CD4-positive, alpha-beta T cell treated with Interleukin-21 for 1 hour (primary cell): Measurements from ENCODE around the gene TTC33.
"Not testable (repeated sequence)": the region's sequence is repeated elsewhere in the genome, so short reads cannot be mapped to it uniquely, and the experiment has no call there.

Experiments
- DNase-seq: peaks from one replicate; pipeline ENCODE4 v3.0.0-alpha.2; 2020

TTC33 gene, protein sequence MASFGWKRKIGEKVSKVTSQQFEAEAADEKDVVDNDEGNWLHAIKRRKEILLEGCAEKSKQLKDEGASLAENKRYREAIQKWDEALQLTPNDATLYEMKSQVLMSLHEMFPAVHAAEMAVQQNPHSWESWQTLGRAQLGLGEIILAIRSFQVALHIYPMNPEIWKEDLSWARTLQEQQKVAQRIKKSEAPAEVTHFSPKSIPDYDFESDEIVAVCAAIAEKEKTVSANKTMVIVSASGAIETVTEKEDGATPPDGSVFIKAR

DNA sequence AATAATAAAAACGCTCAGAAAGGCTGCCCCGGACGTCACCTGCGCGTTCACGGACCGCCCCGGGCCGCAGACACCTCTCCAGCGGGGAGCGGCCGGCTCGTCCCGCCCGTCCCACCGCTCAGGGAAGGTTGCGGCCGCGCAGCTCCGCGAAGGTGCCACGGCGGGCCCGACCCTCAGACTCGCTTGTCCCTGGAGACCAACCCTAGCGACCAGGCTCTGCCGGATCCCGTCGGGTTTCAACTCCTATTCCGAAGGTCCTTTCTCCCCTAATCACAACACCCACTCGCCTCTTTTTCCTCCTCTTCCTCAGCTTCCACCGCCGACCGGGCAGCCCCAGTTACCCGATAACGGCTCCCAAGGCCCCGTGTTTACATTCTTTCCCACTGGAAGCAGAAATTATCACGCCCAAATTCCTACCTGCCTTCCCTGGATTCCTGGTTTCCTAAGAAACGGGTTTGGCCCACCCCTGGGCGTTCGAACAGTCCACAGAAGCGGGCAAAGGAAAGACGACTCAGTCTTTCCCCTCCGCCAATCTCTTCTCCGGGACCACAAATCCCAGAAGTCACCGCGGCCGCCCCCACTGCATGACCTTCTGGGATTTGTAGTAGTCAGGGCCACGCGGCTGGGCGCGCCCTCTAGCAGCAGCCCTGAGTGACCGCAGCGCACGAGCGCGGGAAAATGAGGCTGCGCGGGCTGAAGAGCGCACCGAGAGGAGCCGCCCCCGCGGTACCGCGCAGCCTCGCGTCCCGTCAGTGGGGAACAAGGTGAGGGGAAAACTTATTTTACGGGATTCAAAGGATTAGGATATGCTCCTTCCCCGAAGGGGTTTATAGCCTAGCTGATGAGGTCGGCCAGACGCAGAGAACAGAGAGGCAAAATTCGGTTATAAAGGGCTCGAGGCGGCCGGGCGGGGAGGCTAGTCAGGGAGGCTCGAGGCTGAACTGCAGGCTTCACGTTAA, at the start of gene TTC33:
Gene TTC33 (minus strand): TSS at position 555 of the 959 bp plus-strand sequence. CDS start 8,943 bp downstream, outside the sequence.
- DNase-seq = peak; percentile 93

DNA sequence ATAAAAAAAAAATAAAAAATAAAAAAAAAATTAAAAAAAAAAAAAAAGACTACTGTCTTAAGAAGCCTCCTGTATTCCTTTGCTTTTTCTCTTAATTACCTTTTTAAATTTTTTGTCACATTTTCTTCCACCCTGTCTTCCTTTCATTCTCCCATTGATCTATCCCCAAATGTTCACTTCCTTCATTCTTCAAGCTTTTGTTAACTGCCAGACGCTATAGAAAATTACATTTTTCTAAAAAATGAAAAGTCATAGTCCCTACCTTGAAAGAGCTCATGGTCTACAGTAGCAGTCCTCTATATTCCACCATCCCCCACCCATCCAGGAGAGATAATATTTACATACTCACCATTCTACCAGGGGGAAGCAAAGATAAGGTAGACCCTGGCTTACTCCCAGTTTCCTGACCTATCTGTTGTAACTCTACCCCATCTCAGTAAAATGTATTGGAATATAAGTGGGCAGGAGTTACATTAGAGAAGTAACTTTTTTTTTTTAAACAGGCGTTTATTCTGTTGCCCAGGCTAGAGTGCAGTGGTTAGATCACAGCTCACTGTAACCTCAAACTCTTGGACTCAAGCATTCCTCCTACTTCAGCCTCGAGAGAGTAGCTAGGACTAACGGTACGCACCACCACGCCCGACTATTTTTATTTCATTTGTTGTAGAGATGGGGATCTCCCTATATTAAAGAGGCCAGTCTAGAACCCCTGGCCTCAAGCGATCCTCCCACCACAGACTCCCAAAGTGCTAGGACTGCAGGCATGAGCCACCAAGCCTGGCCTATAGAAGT, 46.2 kb upstream of the TTC33 start:
- no peak for DNase-seq

DNA sequence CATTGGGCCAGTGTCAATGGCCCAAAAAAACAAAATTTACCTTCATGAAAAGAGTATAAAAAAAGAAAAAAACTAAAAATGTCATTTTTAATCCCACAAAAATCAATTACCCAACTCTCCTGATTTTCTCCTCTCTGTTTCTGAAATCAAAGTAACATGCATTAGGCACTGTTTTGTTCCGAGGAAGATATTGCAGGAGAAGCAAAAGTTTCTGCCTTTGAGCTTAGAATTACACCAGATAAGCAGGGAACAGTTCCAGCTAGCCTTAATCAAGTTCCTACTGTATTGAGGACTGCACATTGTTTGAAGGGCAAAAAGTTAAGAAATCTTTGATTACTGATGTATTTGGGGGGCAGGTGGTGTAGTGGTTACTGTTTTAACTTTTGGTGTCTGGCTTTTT, 43.5 kb upstream of the TTC33 start:
- DNase-seq = no peak

DNA sequence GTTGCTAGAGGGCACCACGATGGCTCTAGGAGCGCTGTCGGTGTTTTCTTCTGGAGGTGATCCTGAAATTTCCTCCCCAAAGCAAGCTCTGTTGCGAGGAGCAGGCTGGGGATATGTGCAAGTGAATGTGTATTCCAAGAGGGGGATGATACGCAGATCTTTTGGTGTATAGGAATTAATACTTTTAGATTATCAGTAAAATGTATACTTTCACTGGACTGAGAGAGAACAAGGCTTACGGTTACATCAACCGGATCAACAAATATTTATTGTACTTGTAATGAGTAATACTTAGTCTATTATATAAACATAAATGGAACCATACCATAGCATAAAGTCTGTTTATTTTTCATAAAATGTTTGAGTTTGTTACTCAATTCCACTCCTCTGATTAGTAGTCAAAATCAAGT, 43.0 kb upstream of the TTC33 start:
- no peak for DNase-seq

DNA sequence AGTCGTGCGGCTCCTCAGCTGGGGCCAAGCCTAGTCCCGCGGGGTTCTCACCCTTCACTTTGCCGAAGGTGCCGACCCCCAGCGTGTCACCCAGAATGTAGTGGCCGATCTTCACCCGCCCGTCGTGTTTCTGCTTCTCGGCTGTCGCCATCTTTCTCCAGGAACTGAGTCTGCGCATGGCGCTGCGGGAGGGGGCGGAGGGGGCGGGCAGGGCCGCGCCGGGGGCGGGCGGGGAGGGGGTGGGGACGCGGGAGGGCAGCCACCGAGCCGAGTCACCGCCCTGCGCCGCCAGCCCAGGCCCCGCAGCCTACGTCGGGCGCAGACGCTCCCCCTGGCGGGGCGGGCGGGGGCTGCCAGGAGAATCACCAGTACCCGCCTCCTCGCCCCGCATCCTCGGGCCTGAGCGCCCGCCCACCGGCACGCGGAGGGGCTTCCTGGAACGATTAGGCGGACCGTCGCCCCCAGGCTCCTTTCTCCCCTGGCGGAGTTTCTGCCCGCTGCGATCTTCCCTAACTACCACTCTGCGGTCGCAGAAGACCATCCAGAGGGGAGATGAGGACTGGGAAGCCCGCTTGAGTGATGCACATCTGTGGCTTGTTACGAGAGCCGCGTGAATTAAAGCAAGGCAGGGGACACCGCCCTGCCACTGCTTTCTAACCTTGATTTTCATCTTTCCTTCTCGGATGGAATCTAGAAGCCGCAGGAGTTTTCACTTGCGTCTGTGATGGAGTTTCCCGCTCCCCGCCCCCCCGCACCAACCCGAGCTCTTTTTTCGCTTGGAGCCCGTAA, 42.4 kb upstream of the TTC33 start, which contains the start of gene PRKAA1:
Gene PRKAA1 (minus strand): TSS at position 363 of the 789 bp plus-strand sequence. CDS start 185 bp downstream, at position 178.
- peak; percentile 90 for DNase-seq

DNA sequence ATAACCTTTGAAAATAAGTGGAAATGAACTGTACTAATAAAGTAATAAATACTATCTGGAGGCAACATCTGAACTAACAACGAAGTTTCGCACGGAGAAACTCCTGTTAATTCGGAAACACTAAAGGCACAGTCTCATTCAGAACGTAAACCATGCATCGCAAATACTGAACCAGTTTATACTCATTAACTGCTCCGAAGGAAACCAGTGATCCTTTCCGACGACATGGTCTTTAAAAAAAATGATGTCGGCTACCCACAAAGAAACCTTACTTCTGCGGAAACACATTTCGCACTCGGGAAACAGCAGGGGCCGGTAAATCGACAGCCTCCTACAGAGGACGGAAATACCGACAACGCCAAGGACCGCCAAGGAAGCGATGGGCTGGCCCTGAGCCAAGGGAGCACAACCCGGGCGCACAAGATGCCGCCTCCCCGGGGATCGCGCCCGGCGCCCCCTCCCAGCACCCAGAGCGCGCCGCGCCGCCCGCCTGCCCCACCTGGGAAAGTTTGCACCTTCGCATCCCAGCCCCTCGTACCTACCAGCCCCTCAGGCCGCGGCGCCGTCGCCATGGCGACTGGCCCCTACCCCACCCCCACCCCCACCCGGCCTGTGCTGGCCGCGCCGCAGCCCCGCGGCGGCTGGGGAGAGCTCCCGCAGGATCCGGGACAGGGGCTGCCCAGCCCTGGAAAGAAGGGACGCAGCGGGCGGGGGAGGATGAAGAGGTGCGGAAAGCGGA, 41.7 kb upstream of the TTC33 start:
- DNase-seq = peak; percentile 84

DNA sequence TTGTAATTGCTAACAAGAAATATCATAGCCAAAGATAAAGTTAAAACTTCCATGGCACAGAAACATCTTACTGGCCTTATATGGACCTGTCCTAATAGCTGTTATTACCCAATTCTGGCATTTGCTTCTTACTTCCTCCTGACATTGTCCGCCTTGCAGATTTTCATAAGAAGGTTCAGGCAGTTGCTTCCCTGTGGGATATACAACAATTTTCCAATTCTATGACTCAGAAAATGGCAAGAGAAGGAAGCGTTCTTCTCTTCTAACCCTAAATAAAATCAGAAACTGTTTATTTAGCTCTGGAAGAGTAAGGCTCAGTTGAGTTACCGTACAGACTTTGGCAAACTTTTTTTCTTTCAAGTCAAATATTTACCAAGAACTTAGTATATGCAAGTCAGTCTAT, 40.7 kb upstream of the TTC33 start:
- no peak for DNase-seq

DNA sequence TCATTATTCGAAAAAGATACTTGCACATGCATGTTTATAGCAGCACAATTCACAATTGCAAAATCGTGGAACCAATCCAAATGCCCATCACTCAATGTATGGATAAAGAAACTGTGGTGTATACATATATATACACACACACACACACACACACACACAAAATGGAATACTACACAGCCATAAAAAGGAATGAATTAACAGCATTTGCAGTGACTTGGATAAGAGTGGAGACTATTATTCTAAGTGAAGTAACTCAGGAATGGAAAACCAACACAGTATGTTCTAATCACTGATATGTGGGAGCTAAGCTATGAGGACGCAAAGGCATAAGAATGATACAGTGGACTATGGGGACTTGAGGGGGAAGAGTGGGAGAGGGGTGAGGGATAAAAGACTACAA, 39.1 kb upstream of the TTC33 start:
- not testable (repeated sequence) for DNase-seq

DNA sequence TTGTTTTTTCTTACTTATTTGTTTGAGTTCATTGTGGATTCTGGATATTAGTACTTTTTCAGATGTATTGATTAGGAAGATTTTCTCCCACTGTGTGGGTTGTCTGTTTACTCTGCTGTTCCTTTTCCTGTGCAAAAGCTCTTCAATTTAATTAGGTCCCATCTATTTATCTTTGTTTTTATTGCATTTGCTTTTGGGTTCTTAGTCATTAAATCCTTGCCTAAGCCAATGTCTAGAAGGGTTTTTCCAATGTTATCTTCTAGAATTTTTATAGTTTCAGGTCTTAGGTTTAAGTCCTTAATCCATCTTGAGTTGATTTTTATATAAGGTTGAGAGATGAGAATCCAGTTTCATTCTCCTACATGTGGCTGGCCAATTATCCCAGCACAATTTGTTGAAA, 38.6 kb upstream of the TTC33 start:
- not testable (repeated sequence) for DNase-seq

DNA sequence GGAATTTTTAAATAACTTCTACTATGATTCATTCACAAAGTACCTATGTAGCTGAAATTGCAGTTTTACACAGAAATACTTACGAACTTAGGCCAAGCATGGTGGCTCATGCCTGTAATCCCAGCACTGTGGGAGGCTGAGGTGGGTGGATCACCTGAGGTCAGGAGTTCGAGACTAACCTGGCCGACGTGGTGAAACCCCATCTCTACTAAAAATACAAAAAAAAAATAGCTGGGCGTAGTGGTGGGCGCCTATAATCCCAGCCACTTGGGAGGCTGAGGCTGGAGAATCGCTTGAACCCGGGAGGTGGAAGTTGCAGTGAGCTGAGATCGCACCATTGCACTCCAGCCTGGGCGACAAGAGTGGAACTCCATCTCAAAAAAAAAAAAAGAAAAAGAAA, 36.9 kb upstream of the TTC33 start:
- not testable (repeated sequence) for DNase-seq

DNA sequence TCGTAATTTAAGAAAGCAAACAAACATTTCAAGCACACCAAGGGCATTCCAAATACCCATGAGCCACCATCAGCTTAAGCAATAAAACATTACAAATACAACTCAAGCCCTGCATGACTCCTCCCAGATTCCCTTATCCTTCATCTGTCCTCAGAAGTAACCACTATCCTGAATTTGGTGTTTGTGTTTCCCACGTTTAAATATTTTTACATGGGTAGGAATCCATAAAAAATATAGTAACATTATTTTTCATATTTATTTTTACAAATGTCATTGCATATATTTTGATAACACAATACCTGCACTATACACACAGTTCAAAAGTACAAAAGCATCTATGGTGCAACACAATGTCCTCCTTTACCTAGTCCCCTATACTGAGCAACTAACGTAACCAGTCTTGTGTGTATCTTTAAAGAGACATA, 36.0 kb upstream of the TTC33 start:
- DNase-seq = no peak

DNA sequence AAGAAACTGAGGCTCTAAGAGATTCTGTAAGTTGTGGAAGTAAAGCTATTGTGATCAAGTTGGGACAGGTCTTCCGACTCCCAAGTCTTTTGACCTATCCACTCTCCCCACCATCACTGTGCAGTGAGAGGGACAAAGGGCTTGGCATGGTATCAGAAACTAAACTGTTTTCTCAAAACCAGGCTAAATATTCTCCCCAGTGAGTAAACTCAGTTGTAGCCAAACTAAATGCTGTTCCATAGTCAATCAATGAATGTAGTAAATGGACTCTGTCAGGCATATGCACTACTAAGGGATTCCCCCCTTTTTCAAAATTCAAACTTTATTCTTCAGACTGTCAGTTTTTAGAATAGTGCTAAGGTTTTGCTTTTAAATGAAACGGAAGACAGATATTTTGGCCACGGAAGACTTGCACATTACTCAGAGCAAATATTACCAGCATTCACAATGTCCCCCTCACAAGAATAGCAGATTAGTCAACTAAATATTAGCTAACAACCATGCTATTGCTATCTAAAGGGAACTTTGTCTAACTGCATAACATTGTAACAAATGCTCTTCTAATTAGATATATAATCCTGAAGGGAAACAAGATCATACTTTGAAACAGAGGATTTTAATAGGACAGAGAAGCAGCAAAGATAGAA, 35.3 kb upstream of the TTC33 start:
- no peak for DNase-seq

DNA sequence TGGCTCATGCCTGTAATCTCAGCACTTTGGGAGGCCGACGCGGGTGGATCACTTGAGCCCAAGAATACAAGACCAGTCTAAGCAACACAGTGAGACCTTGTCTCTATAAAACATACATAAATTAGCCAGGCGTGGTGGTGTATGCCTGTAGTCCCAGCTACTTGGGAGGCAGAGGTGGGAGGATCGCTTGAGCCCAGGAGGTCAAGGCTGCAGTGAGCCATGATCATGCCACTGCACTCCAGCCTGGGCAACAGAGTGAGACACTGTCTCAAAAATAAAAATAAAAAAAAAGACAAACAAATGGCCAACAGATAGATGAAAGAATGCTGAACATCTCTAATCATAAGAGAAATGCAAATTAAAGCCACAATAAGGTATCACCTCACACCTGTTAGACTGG, 33.2 kb upstream of the TTC33 start:
- DNase-seq = not testable (repeated sequence)

DNA sequence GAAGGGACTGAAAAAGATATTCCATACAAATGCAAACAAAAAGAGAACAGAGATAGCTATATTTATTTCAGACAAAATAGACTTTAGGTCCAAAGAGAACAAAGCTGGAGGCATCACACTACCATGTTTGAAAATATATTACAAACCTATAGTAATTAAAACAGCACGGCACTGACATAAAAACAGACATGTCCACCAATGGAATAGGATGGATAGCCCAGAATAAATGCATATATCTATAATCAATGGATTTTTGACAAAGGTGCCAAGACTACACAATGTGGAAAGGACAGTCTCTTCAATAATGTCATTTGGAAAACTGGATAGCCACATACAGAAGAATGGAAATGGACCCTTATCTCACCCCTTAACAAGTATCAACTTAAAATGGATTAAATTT, 32.2 kb upstream of the TTC33 start:
- DNase-seq = no peak

DNA sequence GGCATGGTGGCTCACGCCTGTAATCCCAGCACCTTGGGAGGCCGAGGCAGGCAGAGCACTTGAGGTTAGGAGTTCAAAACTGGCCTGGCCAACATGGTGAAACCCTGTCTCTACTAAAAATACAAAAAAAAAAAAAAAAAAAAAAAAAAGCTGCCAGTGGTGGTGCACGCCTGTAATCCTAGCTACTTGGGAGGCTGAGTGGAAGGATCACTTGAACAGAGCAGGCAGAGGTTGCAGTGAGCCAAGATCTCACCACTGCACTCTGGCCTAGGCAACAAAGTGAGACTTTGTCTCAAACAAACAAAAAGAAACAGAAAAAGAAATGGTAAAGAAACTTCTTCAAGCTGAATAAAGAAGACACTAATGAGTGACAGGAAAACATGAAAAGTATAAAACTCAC, 30.9 kb upstream of the TTC33 start:
- not testable (repeated sequence) for DNase-seq

DNA sequence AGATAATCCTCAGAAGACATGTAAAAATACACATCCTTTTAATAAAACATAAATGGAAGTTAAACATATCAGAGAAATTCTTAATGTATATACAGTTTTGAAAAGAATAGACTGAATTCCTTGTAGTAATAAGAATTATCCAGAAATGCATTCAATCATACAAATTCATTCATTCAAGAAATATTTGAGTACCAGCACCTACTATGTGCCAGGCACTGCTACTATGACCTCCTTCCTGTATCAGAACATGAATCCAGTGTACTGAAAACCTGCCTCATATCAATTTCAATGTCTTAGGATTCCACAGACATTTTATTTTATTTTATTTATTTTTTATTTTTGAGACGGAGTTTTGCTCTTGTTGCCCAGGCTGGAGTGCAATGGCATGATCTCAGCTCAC, 29.2 kb upstream of the TTC33 start:
- DNase-seq = no peak

DNA sequence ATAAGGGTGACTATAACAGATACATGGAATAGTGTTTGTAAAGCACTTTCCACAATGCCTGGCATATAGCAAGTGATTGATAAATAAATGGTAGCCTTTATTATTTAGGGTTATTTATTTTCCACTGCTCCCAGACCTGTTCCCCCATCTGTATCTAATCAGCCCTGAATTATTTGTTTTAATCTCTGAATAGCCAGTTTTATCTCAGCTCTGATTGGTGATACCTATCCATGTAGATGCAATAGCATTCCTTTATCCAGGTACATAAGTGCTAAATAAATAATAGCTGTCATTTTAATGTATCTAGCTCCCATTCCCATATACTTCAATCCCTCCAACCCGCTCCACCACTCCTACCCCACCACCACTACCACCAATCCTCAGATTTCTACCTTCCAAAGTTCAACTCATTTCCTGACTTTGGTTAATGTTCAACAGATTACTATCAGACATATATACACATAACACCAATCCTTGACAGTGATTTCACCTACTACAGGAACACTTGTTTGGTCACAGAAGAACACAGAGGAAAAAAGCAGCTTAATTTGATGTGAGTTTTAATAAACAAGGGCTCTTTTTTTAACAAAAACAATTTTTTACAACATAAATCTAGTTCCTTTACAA, 28.4 kb upstream of the TTC33 start:
- DNase-seq = no peak

DNA sequence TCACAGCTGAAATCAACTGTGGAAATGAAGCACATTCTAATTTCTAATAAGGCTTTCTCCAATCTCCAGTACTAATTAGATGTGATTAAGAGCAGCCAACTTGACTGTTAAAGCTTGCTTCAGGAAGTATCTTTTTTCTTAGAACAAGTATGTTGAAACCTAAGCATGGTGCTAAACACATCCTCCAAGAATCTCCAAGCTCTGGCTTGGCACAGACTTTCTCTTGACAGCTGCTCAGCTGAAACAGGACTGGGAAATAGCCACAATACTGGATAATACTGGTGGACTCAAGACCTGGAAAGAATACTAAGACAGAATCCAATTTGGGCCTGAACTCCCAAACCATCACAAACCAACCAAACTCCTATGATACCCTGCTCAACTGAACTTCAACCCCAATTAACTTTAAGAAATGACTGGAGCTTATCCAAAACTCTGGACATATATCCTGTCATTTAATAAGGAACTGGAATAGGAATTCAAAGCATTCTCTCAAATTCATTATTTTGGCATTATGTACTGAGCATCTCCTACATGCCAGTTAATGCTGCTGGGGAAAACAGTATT, 26.2 kb upstream of the TTC33 start:
- no peak for DNase-seq

DNA sequence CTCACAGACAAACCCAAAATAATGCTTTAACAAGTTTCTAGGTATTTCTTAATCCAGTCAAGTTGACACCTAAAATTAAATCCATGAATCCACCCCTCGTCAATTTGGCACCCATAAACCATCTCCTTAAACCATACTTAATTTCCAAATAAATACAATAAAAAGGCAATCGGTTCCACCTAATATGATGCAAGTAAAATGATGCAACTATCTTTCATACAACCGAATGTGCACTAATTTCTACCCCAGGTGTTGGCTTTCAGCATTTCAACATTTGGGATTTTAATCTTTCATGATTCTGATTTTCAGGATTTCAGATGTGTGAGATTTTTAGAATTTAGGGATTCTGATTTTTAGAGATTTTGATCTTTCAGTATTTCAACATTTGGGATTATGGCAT, 25.1 kb upstream of the TTC33 start:
- no peak for DNase-seq

DNA sequence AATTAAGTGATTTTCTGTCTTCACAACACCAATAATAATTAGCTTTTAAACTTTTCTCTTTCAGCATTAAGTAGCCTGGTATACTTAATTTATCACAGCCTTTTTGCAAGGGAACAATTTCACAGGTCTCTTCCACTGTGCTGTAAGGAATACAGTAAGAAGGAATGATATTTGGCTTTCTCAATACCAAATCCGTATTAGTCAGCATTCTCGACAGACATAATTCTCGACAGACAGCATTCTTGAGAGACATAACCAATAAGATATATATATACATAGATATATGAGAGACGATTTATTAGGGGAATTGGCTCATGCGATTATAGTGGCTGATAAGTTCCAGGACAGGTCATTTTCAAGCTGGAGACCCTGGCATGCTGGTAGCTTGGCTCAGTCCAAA, 24.4 kb upstream of the TTC33 start:
- no peak for DNase-seq
